Bone marrow (tissue), 2 donors: Measurements from ENCODE around the gene RARB.

ENCODE experiments used
- DNase-seq, 2 donors: peaks; one replicate each; lab custom pipeline; 2025; lab: John Stamatoyannopoulos, UW

The RARB gene

DNA sequence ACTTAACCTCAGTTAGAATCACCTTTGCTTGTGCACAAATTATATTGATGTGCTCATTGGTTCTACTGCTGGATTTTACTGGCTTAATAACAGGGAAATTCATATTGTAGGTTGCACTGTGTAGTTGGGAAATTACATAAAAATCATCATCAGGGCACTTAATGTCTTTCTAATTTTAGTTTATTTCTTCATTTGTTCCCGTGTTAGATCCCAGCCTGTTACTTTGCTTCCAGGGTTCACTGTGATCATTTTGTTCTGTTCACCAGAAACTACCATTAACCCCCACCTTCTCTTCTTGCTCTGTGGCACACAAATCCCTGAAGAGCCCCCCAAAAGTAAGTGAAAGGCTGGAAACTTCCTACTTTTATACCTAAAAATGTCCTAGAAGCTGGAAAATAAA, 80.4 kb downstream of the RARB start:
- no peak for DNase-seq

DNA sequence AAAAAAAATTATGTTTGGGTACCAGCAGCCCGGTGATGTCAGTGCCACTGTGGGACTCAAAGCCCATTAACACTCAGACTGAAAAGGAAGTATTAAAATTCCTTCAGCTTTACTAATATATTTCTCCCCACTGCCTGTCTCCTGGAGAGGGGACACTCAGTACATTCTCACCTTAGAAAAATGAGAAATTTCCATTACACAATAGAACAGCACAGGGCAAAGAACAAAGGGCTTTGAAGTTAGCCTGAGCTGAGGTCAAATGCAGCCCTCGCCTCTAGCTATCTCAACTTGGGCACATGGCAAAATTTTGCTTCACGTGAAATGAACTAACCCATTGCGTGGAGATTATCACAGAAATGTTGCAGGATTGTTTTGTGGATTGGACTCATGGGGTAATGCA, 80.8 kb downstream of the RARB start:
- DNase-seq: no peak

DNA sequence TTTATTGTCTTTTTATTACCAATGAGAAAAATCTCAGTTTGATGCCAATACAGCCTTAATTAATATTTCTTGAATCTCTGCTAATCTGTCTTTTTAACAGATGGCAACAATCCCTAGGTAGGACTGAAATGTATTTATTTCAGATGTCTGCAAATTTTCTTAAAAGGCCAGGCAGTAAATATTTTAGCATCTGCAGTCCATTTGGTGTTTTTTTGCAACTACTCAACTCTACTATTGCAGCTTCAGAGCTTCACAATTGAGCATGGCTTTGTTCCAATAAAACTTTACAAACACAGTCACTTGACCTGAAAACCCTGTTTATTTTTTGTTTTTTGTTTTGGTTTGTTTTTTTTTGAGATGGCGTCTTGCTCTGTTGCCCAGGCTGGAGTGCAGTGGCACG, 82.7 kb downstream of the RARB start:
- DNase-seq: no peak

- DNase-seq: no peak
These were observed 84.1 kb downstream of the RARB start for GRCh38 chr3:25511972-25512721.

DNA sequence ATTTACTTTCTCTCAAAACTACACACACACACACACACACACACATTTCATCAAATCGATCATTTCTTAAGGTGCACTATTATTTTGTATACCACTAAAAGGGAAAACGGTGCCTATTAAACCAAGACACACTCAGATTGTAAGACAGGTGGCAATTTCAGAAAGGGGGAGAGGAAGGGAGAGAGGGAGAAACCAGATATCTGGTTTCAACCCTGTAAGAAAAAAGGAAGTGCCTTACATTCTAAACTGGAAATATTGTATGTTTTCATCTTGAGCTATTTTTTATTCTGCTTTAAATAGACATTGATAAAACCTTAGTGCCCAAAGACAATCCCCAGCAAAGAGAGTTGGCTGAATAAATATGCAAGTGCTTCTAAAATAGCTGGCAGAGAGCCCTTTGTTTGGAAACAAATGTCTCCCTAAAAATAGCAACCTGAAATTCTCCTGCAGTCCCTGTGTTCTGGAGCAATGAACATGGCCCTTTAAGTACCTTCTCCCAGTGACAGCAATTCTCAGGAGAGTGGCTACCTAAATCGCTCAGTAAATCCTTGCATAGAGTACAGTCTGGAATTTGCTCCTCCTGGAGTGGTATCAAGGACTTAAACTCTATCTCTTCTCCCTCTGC, 85.7 kb downstream of the RARB start:
- DNase-seq: no peak

DNA sequence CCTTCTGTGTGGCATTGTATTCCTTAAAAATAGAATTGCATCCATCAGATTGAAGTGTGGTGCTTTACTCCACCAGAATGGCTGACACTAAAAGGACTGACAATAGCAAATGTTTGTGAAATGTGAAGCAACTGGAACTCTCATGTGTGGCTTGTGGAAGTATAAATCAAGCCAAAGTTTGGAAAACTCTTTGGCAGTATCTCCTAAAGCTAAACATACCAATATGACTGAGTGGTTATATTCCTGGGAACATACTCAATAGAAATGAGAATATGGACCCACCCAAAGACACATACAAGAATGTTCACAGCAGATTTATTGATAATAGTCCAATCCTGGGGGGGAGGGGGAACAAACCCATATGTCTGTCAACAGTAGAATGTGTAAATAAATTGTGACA, 87.1 kb downstream of the RARB start:
- no peak for DNase-seq

GRCh38 chr3:25520926-25521559, 93.0 kb downstream of the RARB start:
- DNase-seq: no peak

DNA sequence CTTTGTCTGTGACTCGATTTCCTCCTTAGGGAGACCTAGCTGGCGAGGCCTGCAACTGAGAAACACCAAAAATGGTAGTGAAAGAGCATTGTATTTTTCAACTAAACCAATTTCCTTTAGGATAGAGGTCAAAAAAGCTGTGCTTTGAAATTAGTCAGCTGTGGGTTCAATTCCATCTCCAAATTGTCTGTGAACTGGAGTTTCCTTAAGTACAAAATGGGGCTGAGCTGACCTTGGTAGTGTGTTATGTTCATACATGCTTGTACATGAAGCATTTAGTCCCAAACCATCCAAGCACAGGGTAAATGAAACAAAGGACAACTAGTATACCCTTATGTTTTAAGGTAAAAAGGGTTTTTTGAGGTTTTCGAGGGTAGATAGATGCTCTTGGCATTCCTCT, 99.3 kb downstream of the RARB start:
- DNase-seq: no peak

GRCh38 chr3:25527801-25528200, 99.7 kb downstream of the RARB start:
- no peak for DNase-seq

GRCh38 chr3:25531971-25532370, 103.9 kb downstream of the RARB start:
- DNase-seq: no peak

DNA sequence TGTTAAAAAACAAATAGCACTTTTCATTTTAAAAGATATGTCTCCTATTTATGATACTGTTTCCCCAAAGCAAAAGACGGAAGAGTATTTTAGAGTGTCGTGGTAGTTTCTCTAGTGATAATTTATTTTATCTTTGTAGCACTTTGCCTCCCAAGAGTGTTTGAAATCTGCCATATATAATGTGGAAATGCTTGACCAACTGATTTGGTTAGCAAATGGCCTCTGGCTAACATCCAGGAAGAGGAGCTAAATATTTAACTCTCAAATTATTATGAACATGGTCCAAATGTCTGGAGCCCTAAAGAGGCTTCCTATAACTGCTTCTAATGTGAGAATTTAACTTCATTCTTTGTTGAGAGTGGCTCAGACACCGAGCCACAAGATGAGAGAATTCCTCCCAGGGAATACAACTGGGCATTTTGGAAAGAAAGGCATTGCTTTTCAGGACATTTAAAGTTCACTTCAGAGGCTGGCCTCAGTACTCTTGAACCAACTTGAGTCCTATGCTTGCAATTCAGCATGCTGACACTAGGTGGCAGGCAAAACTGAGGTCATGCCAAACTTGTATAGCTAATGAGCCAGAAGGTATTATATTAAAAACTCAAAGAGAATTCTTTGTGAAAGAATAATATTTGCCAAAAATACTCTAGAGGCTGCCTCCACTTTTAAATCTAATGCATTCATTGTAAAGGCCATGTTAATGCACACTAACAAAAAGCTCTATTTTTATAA, 104.5 kb downstream of the RARB start:
- no peak for DNase-seq

GRCh38 chr3:25533399-25533798, 105.3 kb downstream of the RARB start:
- DNase-seq: no peak

- no peak for DNase-seq
These were observed 105.9 kb downstream of the RARB start for GRCh38 chr3:25534007-25534406.

DNA sequence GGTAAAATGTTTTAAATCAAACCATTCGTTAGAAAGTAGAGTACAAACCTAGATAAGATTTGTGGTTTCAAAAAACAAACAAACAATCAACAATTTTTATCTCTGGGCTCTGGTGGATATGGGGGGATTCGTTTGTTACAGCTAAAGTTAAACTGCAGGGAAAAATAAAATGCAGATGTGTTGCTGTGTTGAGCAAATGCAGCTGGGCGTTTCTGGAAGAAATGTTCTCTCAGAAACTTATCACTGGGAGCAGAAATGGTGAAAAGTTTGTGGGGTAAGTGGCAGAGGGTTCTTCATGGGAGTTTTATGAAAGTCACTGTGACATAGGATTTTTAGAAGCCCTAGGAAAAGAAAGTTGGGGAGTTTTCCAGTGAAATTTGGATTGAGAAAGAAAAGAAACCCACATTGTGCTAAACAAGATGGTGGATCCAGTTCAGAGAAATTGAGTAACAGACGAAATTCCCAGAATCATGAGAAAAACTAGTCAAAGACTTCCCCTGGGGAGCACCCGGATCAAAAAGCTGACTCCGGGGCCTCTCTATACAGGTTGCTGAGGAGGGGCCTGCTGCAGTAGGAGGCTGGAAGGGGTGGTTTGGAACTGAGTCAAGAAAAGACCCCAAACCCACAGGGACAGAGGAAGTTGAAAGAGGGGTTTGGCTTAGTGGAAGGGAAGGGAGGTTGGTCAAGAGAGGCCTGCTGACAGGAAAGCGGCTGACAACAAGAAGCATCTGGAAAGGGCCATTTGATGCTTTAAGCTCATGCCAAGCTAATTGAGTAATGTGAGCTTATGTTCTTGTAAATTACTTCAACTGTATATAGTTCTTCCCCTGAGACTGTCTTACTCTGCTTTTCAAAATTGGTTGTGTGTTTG, 108.7 kb downstream of the RARB start:
- no peak for DNase-seq

DNA sequence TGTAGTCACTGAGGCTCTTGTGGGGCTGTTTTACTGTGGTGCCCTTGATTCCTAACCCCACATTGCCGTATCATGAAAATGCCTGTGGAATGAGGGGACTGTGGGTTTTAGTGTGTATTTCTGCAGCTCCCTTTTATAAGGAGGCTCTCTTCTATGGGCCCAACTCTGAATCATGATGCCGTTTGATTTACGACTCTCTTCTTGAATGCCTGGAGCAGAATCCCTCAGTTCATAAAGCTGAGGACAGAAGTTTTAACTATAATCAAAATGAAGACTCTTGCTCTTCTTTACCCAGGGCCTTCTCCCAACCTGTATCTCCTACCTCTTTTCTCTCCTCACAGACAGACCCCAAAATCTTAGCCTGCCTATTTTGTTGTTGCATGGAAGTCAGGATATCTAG, 109.5 kb downstream of the RARB start:
- DNase-seq: no peak

GRCh38 chr3:25540273-25540672, 112.2 kb downstream of the RARB start:
- DNase-seq: no peak

- no peak for DNase-seq
These were observed 114.5 kb downstream of the RARB start for GRCh38 chr3:25542492-25543039.

DNA sequence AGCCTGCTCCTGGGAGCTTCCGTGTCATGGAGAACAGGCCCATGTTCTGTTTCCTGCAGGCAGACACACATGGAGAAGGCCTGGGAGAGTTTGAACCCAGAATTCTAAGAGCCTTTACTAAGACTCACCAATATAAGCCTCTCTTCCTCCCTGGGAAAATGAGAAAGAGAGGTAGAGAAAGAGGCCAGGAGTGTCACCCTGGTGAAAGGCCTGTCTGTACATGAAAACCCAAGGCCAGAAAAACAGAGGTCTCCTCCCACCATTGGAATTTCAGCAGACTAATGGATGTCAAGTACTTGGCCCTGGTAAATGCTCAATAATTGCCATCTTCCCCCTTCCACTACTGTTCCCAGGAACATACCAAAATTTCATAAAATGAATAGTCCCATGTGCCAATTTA, 119.0 kb downstream of the RARB start:
- DNase-seq: no peak

DNA sequence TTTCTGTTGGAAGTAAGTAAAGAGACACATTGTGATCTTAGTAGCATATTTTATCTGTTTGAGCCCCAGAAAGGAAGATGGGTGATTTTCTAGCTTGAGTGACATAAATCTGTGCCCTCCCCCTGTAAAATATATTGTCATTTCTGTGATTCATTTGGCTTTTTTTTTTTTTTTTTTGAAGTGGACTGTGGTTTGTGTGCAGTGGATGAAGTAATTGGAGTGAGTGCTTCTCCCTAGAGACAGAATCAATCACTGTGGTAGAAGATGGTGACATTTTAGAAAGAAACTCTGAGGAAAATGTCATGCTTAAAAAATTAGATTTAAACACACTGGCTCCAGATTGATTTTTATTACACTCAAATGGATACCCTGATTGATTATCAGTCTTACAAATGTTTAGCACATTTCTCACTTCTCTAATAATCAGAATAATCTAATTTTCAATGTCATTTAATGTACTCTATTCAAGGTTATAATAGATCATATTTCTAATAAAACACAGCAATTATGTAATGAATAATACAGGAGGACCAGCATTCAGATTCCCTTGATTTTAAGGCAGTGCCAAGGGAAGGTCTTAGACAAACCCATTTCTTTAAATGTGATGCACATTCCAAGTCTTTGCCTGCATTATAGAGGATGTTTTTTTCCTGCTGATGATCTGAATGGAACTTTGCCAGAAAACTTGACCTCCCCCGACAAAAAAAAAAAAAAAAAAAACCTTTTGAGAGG, 120.0 kb downstream of the RARB start:
- no peak for DNase-seq

DNA sequence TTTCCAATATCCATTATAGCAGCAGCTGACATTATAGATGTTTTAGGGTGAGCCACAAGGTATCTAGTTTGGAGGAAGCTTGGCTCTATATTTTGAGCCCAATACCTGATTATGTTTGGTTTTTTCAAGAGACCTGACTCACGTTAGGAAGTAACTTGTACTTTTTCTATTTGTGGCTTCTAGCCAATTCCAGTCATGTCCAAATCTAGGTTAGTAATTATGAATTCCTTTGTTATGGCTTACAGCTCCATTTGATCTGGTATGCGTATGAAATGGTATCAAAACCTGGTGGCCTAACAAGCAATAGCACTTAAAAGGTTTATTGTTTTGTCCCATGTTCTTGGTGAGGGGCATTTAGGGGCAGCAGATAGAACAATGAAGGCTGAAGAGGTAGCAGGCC, 120.8 kb downstream of the RARB start:
- DNase-seq: no peak

- DNase-seq: no peak
These were observed 124.2 kb downstream of the RARB start for GRCh38 chr3:25552251-25552650.
